ENCODE measurements around the gene FBXW8.

The FBXW8 gene

GRCh38 chr12:116885491-116885890 is 25.3 kb upstream of the FBXW8 start:
- DNase-seq (ENCODE audit: low read depth): no peak

- DNase-seq (ENCODE audit: low read depth): no peak
Measured at GRCh38 chr12:116887244-116887643, 23.5 kb upstream of the FBXW8 start.

GRCh38 chr12:116887897-116888296 is 22.9 kb upstream of the FBXW8 start:
- DNase-seq (ENCODE audit: low read depth): no peak

GRCh38 chr12:116890330-116890729 is 20.4 kb upstream of the FBXW8 start:
- DNase-seq (ENCODE audit: low read depth): no peak

GRCh38 chr12:116891019-116891418 is 19.7 kb upstream of the FBXW8 start:
- no peak for DNase-seq (ENCODE audit: low read depth)

- no peak for DNase-seq (ENCODE audit: low read depth)
Measured at GRCh38 chr12:116892349-116893140, 18.2 kb upstream of the FBXW8 start.

- DNase-seq (ENCODE audit: low read depth): no peak
Measured at GRCh38 chr12:116894913-116895312, 15.8 kb upstream of the FBXW8 start.

- no peak for DNase-seq (ENCODE audit: low read depth)
Measured at GRCh38 chr12:116896411-116896924, 14.3 kb upstream of the FBXW8 start.

GRCh38 chr12:116897476-116897875 is 13.3 kb upstream of the FBXW8 start:
- no peak for DNase-seq (ENCODE audit: low read depth)

- no peak for DNase-seq (ENCODE audit: low read depth)
Measured at GRCh38 chr12:116898669-116899068, 12.1 kb upstream of the FBXW8 start.

GRCh38 chr12:116901612-116902011 is 9.1 kb upstream of the FBXW8 start:
- DNase-seq (ENCODE audit: low read depth): no peak

GRCh38 chr12:116903818-116904217 is 6.9 kb upstream of the FBXW8 start:
- no peak for DNase-seq (ENCODE audit: low read depth)

- DNase-seq (ENCODE audit: low read depth): no peak
Measured at GRCh38 chr12:116906285-116906684, 4.5 kb upstream of the FBXW8 start.

GRCh38 chr12:116910280-116910644 is 488 bp upstream of the FBXW8 start:
- no peak for DNase-seq (ENCODE audit: low read depth)

GRCh38 chr12:116915326-116915725 is 4.6 kb downstream of the FBXW8 start:
- DNase-seq (ENCODE audit: low read depth): no peak

- no peak for DNase-seq (ENCODE audit: low read depth)
Measured at GRCh38 chr12:116916122-116916521, 5.4 kb downstream of the FBXW8 start.

- DNase-seq (ENCODE audit: low read depth): peak; percentile 14
Measured at GRCh38 chr12:116916714-116917114, 6.0 kb downstream of the FBXW8 start.

GRCh38 chr12:116918464-116918863 is 7.7 kb downstream of the FBXW8 start:
- no peak for DNase-seq (ENCODE audit: low read depth)

- no peak for DNase-seq (ENCODE audit: low read depth)
Measured at GRCh38 chr12:116919247-116919661, 8.5 kb downstream of the FBXW8 start.

- DNase-seq (ENCODE audit: low read depth): no peak
Measured at GRCh38 chr12:116919706-116920485, 9.1 kb downstream of the FBXW8 start.

- DNase-seq (ENCODE audit: low read depth): no peak
Measured at GRCh38 chr12:116920939-116921338, 10.2 kb downstream of the FBXW8 start.

- DNase-seq (ENCODE audit: low read depth): no peak
Measured at GRCh38 chr12:116922194-116922897, 11.6 kb downstream of the FBXW8 start.
